PFSK-1 (cell line): ENCODE measurements around the gene TOP2A.

Experiments
- FOXP2 ChIP-seq: optimal IDR thresholded peaks from 2 replicates; pipeline ENCODE3; 2011; ENCODE audit warnings: borderline replicate concordance, control low read depth, inconsistent platforms; ENCODE audit not compliant: insufficient read depth; ENCODE audit errors: extremely low read length, extremely low read depth
- POLR2AphosphoS5 ChIP-seq: IDR thresholded peaks from 2 replicates; pipeline ENCODE4 v1.6.1; 2012; ENCODE audit warnings: low read depth, mild to moderate bottlenecking, control low read depth, low read length, moderate library complexity
- SIN3A ChIP-seq: IDR thresholded peaks from 2 replicates; pipeline ENCODE4 v1.6.1; 2012; ENCODE audit warnings: mild to moderate bottlenecking, low read length, moderate library complexity, borderline replicate concordance; ENCODE audit not compliant: insufficient read depth
- TAF1 ChIP-seq: IDR thresholded peaks from 2 replicates; pipeline ENCODE4 v1.6.1; 2012; ENCODE audit warnings: low read length, control low read depth, borderline replicate concordance; ENCODE audit not compliant: insufficient read depth
- TF ChIP-seq, protein P1 (sequence below), 2 experiments: IDR thresholded peaks; 2 replicates each; pipeline versions ENCODE4 v1.6.1 to v1.8.0; 2011 to 2012; ENCODE audit warnings: low read depth in 2 of 2, low read length in 2 of 2, control low read depth in 1 of 2, inconsistent platforms in 1 of 2, mild to moderate bottlenecking in 1 of 2, moderate library complexity in 1 of 2; ENCODE audit not compliant: insufficient read depth in 1 of 2

TOP2A gene

DNA sequence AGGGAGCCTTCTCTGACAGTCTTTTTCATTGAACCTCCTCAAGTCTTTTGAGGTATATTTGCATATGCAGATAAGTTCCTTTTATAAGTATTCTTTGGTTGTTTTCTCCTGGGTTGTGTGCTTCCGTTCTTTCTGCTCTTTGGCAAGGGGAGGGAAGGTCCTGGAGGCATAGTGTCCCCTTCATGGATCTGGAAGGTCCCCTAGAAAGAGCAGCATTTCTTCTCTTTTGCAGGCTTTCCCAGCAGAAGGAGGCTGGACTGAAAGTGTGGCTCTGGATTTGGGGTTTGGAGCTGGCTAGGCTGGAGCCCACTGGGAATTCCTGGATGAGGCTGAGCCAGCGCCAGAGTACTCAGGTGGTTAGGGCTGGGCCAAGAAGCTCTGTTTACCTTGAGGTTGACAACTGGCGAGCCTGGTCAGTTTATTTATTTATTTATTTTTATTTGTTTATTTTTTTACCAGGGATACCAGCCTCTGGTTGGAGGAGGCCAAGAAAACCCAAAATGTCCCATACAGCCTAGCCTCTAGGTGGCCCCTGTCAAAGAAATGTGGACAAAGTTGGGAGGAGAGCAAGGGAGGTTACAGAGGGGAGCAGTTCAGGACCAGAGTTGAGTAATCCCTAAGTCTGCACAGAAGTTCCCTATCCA is 5.4 kb upstream of the TOP2A start:
- no peak for TF ChIP-seq POLR2AphosphoS5
- TF ChIP-seq FOXP2: no peak

DNA sequence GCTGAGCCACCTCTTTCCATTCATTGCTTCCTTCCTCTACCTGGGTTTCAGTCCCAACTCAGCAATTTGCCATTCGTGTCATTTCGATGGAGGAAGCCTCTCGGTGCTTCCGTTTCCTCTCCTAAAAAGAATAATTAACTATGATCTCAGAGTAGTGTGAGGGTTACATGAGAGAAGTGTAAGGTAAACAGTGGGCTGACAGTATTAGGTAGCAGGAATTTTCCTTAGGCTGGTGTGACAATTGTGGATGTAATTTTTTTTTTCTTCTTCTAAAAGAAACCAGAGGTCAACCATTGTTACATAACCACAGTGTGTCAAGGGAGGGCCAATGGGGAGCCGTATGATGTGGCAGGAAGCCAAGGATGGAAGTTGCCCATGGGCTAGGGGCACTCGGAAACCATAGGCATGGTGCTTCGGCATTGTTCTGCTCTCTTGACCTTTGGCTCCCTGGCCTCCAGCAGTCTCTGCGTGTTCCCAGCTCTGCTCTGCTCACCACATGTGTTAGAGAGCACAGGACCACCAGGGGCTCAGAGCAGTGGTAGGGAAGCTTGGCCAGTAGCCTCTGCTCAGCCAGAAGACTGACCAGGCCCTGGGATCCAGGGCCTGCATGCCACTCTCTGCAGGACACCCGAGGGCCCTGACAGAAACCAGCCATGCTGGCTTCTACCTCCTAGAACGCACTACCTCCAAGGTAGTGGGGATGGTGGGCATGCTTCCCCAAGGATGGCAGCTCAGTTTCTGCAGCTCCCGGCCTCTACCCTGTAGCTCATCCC is 2.0 kb upstream of the TOP2A start:
- no peak for TF ChIP-seq SIN3A
- TF ChIP-seq POLR2AphosphoS5: no peak
- TF ChIP-seq FOXP2: no peak
- TF ChIP-seq, protein P1, sequence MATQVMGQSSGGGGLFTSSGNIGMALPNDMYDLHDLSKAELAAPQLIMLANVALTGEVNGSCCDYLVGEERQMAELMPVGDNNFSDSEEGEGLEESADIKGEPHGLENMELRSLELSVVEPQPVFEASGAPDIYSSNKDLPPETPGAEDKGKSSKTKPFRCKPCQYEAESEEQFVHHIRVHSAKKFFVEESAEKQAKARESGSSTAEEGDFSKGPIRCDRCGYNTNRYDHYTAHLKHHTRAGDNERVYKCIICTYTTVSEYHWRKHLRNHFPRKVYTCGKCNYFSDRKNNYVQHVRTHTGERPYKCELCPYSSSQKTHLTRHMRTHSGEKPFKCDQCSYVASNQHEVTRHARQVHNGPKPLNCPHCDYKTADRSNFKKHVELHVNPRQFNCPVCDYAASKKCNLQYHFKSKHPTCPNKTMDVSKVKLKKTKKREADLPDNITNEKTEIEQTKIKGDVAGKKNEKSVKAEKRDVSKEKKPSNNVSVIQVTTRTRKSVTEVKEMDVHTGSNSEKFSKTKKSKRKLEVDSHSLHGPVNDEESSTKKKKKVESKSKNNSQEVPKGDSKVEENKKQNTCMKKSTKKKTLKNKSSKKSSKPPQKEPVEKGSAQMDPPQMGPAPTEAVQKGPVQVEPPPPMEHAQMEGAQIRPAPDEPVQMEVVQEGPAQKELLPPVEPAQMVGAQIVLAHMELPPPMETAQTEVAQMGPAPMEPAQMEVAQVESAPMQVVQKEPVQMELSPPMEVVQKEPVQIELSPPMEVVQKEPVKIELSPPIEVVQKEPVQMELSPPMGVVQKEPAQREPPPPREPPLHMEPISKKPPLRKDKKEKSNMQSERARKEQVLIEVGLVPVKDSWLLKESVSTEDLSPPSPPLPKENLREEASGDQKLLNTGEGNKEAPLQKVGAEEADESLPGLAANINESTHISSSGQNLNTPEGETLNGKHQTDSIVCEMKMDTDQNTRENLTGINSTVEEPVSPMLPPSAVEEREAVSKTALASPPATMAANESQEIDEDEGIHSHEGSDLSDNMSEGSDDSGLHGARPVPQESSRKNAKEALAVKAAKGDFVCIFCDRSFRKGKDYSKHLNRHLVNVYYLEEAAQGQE (IDR thresholded peaks at IDR 0.05; ENCODE audit: insufficient read depth in 1 of 2, low read depth in 2 of 2, low read length in 2 of 2): no peak
- TF ChIP-seq TAF1: no peak

DNA sequence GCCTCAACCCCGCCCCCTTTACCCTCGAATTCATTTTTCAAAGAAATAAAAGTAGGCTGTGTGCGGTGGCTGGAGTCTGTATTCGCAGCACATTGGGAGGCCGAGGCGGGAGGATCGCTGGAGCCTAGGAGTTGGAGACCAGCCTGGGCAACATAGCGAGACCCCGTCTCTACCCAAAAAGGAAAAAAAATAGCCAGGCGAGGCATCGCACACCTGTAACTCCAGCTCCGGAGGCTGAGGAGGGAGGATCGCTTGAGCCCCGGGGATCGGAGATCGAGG is 671 bp upstream of the TOP2A start:
- TF ChIP-seq SIN3A (no peak), FOXP2 (no peak), TAF1 (no peak), POLR2AphosphoS5 (no peak)
- TF ChIP-seq, protein P1 (IDR thresholded peaks at IDR 0.05; ENCODE audit: insufficient read depth in 1 of 2, low read depth in 2 of 2, low read length in 2 of 2): no peak

DNA sequence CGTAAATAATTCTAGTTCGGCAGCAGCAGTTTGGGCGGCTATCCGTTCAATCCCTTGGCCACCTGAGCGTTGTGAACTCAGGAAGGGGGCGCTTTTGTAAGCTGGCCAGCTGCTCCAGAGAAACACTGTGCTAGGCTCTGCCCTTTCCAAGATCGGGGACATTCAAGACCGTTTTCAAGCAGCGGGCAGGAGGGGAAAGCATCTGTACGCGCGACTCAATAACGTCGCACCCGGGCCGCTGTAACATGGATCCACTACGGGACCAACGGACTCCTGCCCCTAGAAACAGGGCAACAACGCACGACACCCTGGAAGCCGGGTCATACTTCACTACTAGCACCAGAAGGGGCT is 463 bp downstream of the TOP2A start:
- TF ChIP-seq, protein P1 (IDR thresholded peaks at IDR 0.05; ENCODE audit: insufficient read depth in 1 of 2, low read depth in 2 of 2, low read length in 2 of 2): no peak
- TF ChIP-seq POLR2AphosphoS5 (no peak), TAF1 (no peak), SIN3A (0 out of 2 replicates have a peak, but pooled peaks have one; percentile 79), FOXP2 (no peak)

DNA sequence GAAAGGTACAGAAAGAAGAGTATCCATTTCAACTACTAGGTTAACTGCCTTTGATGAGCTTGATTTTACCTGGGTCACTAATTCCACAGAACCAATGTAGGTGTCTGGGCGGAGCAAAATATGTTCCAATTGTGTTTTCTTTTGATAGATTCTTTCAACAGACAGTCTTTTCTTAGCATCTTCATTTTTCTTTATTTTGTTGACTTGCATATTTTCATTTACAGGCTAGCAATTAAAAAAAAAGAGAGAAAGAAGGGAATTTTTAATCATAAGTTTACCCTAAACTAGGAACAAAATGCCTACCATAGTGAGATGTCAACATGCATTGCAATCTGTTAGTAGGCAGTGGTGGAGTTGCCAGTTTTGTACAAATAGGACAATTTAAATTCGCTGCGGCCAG is 1.0 kb downstream of the TOP2A start:
- TF ChIP-seq FOXP2 (no peak), POLR2AphosphoS5 (no peak), SIN3A (no peak), TAF1 (no peak)
- TF ChIP-seq, protein P1 (IDR thresholded peaks at IDR 0.05; ENCODE audit: insufficient read depth in 1 of 2, low read depth in 2 of 2, low read length in 2 of 2): no peak
